HepG2 (cell line): ENCODE data around the gene SNUPN. TPM values are rescaled to one million over a fixed set of nuclear protein-coding genes. Genes with fewer than 3 reads are reported as not detected.

ENCODE experiments used
- ASH2L ChIP-seq: fragments of 300-600, 200-600 bp; sonication (generic); IDR thresholded peaks from 2 replicates; pipeline ENCODE4 v1.7.0; 2017; ENCODE audit warnings: low read depth, mild to moderate bottlenecking, moderate library complexity, mixed read lengths, low read length; ENCODE audit not compliant: insufficient read length
- CC2D1A ChIP-seq: sonication (generic); formaldehyde crosslinking; IDR thresholded peaks from 2 replicates; pipeline ENCODE4 v1.8.1; 2023; ENCODE audit warnings: mild to moderate bottlenecking, missing genetic modification reagents
- CEBPZ ChIP-seq: IDR thresholded peaks from 2 replicates; pipeline ENCODE4 v1.6.1; 2012; ENCODE audit warnings: low read length, improper control_type of control experiment
- HNF1B ChIP-seq: sonication (generic); formaldehyde crosslinking; IDR thresholded peaks from 2 replicates; pipeline ENCODE4 v1.5.1; 2020; ENCODE audit warnings: mild to moderate bottlenecking, moderate library complexity, missing genetic modification reagents
- HNRNPH1 ChIP-seq: fragments of 200-400 bp; formaldehyde crosslinking; optimal IDR thresholded peaks from 2 replicates; pipeline ENCODE3; 2017; ENCODE audit warnings: mild to moderate bottlenecking, low read depth, low read length
- IRF2 ChIP-seq: IDR thresholded peaks from 2 replicates; pipeline ENCODE4 v1.6.1; 2018; ENCODE audit warnings: missing genetic modification reagents, missing compliant biosample characterization
- MTF1 ChIP-seq: sonication (generic); formaldehyde crosslinking; IDR thresholded peaks from 2 replicates; pipeline ENCODE4 v1.5.0; 2020; ENCODE audit warnings: missing genetic modification reagents
- NR2F1 ChIP-seq, 2 experiments: fragments of 450-650 bp in 1 of 2; formaldehyde crosslinking in 1 of 2; IDR thresholded peaks; 2 replicates each; pipeline versions ENCODE4 v1.5.0 to v1.6.1; 2016 to 2020; ENCODE audit warnings: mild to moderate bottlenecking in 1 of 2, missing compliant biosample characterization in 1 of 2, missing genetic modification reagents in 1 of 2, moderate library complexity in 1 of 2
- TIGD3 ChIP-seq: sonication (generic); formaldehyde crosslinking; IDR thresholded peaks from 2 replicates; pipeline ENCODE4 v1.5.1; 2020; ENCODE audit warnings: mild to moderate bottlenecking, missing genetic modification reagents, borderline replicate concordance
- ZNF547 ChIP-seq: sonication (generic); formaldehyde crosslinking; IDR thresholded peaks from 2 replicates; pipeline ENCODE4 v1.5.1; 2020; ENCODE audit warnings: mild to moderate bottlenecking, missing genetic modification reagents
- polyA plus RNA-seq, 8 experiments: library from polyadenylated mRNA; depleted of rRNA in 3 of 8; stranded (reverse) in 7 of 8; unstranded in 1 of 8; fragments of >200 nt; fragmentation: Illumina TruSeq in 4 of 8; extraction: Trizol in 4 of 8; gene quantifications; 2 replicates each; pipeline versions ENCODE4 v1.2.1 to v1.2.3, GENCODE V29; 2011 to 2016; ENCODE audit warnings: low read depth in 4 of 8, missing spikeins in 1 of 8, mixed read lengths in 1 of 8; ENCODE audit not compliant: insufficient read depth in 1 of 8
- total RNA-seq, 5 experiments: library from RNA; depleted of rRNA; stranded (reverse); fragments of >200 nt; fragmentation: Illumina TruSeq; extraction: Trizol; gene quantifications; 2 replicates each; pipeline ENCODE4 v1.2.3, GENCODE V29; 2016; ENCODE audit warnings: low read depth in 1 of 5
- TF ChIP-seq, protein P1 (sequence below): sonication (generic); formaldehyde crosslinking; IDR thresholded peaks from 2 replicates; pipeline ENCODE4 v1.4.0; 2020; ENCODE audit warnings: mild to moderate bottlenecking, low read depth, missing genetic modification reagents
- TF ChIP-seq, protein P2 (sequence below): sonication (generic); formaldehyde crosslinking; IDR thresholded peaks from 2 replicates; pipeline ENCODE4 v1.4.0; 2020; ENCODE audit warnings: missing genetic modification reagents
- TF ChIP-seq, protein P3 (sequence below): IDR thresholded peaks from 2 replicates; pipeline ENCODE4 v1.6.1; 2012; ENCODE audit warnings: low read depth, low read length, improper control_type of control experiment

Gene SNUPN
- total and polyA plus RNA-seq, 2 of the 13 experiments (the other 11 are each of a cell fraction or from before 2014, with no cell fraction given) = 9.0 to 16.4 TPM

DNA sequence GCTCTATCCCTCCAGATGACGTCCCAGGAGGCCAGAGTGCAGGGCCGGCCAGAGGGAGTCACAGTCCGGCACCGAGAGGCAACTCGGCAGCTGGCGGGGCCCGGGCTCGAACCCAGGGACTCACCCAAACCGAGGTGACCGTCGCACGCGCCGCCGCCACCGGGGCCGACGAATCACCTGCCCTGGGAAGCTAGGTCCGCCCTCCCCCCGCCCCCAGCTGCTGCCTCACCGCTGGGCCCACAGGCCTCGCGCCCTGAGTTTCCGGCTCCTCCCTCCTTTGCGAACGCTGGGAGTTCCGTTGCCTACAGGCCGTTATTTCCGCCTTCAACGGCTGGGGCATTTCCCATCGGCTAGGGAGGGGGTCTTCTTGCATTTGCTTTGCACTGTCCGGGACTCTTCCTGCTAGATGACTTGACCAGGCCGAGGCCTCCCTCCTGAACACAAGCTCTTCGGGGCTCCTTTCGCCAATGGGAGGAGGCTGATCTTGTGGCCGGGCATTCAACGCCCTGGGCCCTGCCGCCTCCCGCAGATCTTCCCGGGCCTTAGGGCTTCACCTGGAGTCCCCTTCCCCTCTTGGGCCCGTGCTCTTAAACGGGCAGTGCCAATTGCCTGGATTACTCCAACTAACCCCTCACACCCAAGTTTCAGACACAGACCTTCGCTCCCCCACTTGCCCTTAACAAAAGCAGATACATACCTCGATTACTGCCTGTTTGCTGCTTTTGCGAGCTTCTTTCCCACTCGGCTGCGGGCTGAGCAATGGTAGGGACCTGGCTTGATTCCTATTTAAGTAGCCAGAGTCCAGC lies at the start of gene SNUPN (continued):
- TF ChIP-seq, protein P1, sequence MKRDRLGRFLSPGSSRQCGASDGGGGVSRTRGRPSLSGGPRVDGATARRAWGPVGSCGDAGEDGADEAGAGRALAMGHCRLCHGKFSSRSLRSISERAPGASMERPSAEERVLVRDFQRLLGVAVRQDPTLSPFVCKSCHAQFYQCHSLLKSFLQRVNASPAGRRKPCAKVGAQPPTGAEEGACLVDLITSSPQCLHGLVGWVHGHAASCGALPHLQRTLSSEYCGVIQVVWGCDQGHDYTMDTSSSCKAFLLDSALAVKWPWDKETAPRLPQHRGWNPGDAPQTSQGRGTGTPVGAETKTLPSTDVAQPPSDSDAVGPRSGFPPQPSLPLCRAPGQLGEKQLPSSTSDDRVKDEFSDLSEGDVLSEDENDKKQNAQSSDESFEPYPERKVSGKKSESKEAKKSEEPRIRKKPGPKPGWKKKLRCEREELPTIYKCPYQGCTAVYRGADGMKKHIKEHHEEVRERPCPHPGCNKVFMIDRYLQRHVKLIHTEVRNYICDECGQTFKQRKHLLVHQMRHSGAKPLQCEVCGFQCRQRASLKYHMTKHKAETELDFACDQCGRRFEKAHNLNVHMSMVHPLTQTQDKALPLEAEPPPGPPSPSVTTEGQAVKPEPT (CRISPR knock-in tag) = peak; percentile 48; the same call in 1 of the 2 replicates
- TF ChIP-seq HNF1B = no peak
- no peak for TF ChIP-seq ZNF547 (CRISPR knock-in tag)
- no peak for TF ChIP-seq MTF1 (CRISPR knock-in tag)
- TF ChIP-seq, protein P2, sequence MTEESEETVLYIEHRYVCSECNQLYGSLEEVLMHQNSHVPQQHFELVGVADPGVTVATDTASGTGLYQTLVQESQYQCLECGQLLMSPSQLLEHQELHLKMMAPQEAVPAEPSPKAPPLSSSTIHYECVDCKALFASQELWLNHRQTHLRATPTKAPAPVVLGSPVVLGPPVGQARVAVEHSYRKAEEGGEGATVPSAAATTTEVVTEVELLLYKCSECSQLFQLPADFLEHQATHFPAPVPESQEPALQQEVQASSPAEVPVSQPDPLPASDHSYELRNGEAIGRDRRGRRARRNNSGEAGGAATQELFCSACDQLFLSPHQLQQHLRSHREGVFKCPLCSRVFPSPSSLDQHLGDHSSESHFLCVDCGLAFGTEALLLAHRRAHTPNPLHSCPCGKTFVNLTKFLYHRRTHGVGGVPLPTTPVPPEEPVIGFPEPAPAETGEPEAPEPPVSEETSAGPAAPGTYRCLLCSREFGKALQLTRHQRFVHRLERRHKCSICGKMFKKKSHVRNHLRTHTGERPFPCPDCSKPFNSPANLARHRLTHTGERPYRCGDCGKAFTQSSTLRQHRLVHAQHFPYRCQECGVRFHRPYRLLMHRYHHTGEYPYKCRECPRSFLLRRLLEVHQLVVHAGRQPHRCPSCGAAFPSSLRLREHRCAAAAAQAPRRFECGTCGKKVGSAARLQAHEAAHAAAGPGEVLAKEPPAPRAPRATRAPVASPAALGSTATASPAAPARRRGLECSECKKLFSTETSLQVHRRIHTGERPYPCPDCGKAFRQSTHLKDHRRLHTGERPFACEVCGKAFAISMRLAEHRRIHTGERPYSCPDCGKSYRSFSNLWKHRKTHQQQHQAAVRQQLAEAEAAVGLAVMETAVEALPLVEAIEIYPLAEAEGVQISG = peak; percentile 85
- no peak for TF ChIP-seq HNRNPH1
- 0 out of 2 replicates have a peak, but pooled peaks have one; percentile 16 for TF ChIP-seq IRF2 (CRISPR knock-in tag)
- no peak for TF ChIP-seq CC2D1A (CRISPR knock-in tag)
- 0 out of 4 replicates have a peak, but pooled peaks of 1 of the 2 experiments have one; percentile 56 for TF ChIP-seq NR2F1 (CRISPR knock-in tag; IDR thresholded peaks at IDR 0.05)
- no peak for TF ChIP-seq CEBPZ
- TF ChIP-seq, protein P3, sequence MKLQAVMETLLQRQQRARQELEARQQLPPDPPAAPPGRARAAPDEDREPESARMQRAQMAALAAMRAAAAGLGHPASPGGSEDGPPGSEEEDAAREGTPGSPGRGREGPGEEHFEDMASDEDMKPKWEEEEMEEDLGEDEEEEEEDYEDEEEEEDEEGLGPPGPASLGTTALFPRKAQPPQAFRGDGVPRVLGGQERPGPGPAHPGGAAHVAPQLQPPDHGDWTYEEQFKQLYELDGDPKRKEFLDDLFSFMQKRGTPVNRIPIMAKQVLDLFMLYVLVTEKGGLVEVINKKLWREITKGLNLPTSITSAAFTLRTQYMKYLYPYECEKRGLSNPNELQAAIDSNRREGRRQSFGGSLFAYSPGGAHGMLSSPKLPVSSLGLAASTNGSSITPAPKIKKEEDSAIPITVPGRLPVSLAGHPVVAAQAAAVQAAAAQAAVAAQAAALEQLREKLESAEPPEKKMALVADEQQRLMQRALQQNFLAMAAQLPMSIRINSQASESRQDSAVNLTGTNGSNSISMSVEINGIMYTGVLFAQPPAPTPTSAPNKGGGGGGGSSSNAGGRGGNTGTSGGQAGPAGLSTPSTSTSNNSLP = no peak
- TF ChIP-seq TIGD3 = no peak; the same call in 1 of the 2 replicates
- TF ChIP-seq ASH2L = peak; percentile 58
